HG02885 (cell line): ENCODE data around the gene PCNT.
"Not testable (repeated sequence)": the region's sequence is repeated elsewhere in the genome, so short reads cannot be mapped to it uniquely, and the experiment has no call there.

ENCODE experiments used
- ATAC-seq: cut with Tn5 transposase; IDR thresholded peaks from one replicate; pipeline ENCODE4 v1.9.1; 2021; ENCODE audit warnings: mild to moderate bottlenecking; ENCODE audit not compliant: unreplicated experiment, poor library complexity

PCNT gene

GRCh38 chr21:46399686-46400085, 75.7 kb downstream of the PCNT start:
- ATAC-seq: no peak

GRCh38 chr21:46401186-46401910, 77.4 kb downstream of the PCNT start:
- ATAC-seq: no peak

GRCh38 chr21:46402421-46402820, 78.5 kb downstream of the PCNT start:
- no peak for ATAC-seq

GRCh38 chr21:46403234-46403811, 79.4 kb downstream of the PCNT start:
- ATAC-seq: not testable (repeated sequence)

GRCh38 chr21:46404306-46404705, 80.3 kb downstream of the PCNT start:
- no peak for ATAC-seq

GRCh38 chr21:46406001-46406400, 82.0 kb downstream of the PCNT start:
- ATAC-seq: no peak

- no peak for ATAC-seq
Observed at GRCh38 chr21:46409641-46410406, 85.9 kb downstream of the PCNT start.

- no peak for ATAC-seq
Observed at GRCh38 chr21:46410516-46410915, 86.6 kb downstream of the PCNT start.

GRCh38 chr21:46411236-46411635, 87.3 kb downstream of the PCNT start:
- no peak for ATAC-seq

- ATAC-seq: no peak
Observed at GRCh38 chr21:46411691-46412090, 87.7 kb downstream of the PCNT start.

GRCh38 chr21:46412521-46413364, 88.8 kb downstream of the PCNT start:
- no peak for ATAC-seq

GRCh38 chr21:46413365-46413696, 89.4 kb downstream of the PCNT start:
- no peak for ATAC-seq

GRCh38 chr21:46414965-46415275, 91.0 kb downstream of the PCNT start:
- ATAC-seq: no peak

- ATAC-seq: no peak
Observed at GRCh38 chr21:46416551-46416950, 92.6 kb downstream of the PCNT start.

GRCh38 chr21:46418265-46418946, 94.5 kb downstream of the PCNT start:
- no peak for ATAC-seq

- ATAC-seq: no peak
Observed at GRCh38 chr21:46420241-46421190, 96.6 kb downstream of the PCNT start.

GRCh38 chr21:46421191-46421750, 97.3 kb downstream of the PCNT start:
- no peak for ATAC-seq

- no peak for ATAC-seq
Observed at GRCh38 chr21:46421756-46422555, 98.0 kb downstream of the PCNT start.
